ENCODE data around the gene DENND1A. TPM values are rescaled to one million over a fixed set of nuclear protein-coding genes. Genes with fewer than 3 reads are reported as not detected.

Gene DENND1A
- total RNA-seq, 1 experiment from 2014 or later, result 13.0 TPM

DNA sequence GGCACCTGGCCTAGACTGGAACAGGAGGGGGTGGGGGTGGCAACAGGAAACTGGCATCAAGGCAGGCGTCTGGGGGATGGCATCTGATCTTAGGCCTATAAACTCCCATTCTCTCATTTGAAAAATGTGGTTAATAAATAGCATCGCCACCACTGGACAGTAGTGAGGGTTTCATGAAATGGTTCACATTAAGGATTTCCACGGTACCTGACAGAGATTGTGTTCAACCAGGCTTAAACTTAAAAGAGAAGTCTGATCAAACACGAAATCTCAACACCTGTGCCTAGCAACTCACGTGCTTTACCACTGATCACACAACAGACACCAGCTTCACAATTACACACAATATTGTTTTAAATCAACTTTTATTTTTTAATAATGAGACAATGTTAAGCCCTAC is 3.0 kb downstream of the DENND1A start:
- no peak for TF ChIP-seq CTCF (IDR thresholded peaks at IDR 0.05; ENCODE audit: unreplicated experiment)

GRCh38 chr9:123925819-123926218 is 4.1 kb downstream of the DENND1A start:
- intact Hi-C loops (cut with micrococcal nuclease; ENCODE audit: unreplicated experiment), result no loop called here
- H3K36me3 Mint-ChIP-seq (ENCODE audit: insufficient read depth, unreplicated experiment), result peaks cover 19% of the 10 kb centered on the region
- DNase-seq, result no peak
- no peak overlapping the region for H3K4me3 Mint-ChIP-seq (ENCODE audit: low read depth, unreplicated experiment)
- CTCF ChIA-PET, result interaction anchor here (0.7 kb wide), 1 partner anchor 353 kb away, joined by 3 read pairs; no protein-coding TSS in a partner anchor
- TF ChIP-seq CTCF (IDR thresholded peaks at IDR 0.05; ENCODE audit: unreplicated experiment), result no peak
- BruUV-seq (replicated peaks), result no TSS peak
- H3K27ac Mint-ChIP-seq (ENCODE audit: unreplicated experiment), result peak overlapping the region; percentile 54
- no peaks in the 10 kb centered on the region for H3K27me3 Mint-ChIP-seq (ENCODE audit: unreplicated experiment)
- H3K9me3 Mint-ChIP-seq (ENCODE audit: low read depth, unreplicated experiment), result peaks cover 3% of the 10 kb centered on the region
- peaks cover 58% of the 10 kb centered on the region for H3K4me1 Mint-ChIP-seq (ENCODE audit: low read depth, unreplicated experiment)

More for the DNA sequence above, 3.0 kb downstream of the DENND1A start:
- Mint-ChIP-seq H3K27me3 (ENCODE audit: unreplicated experiment) (no peaks in the 10 kb centered on the region), H3K27ac (ENCODE audit: unreplicated experiment) (no peak overlapping the region), H3K9me3 (ENCODE audit: low read depth, unreplicated experiment) (peaks cover 3% of the 10 kb centered on the region), H3K4me1 (ENCODE audit: low read depth, unreplicated experiment) (peaks cover 58% of the 10 kb centered on the region), H3K4me3 (ENCODE audit: low read depth, unreplicated experiment) (no peak overlapping the region), H3K36me3 (ENCODE audit: insufficient read depth, unreplicated experiment) (peaks cover 22% of the 10 kb centered on the region)
- BruUV-seq (replicated peaks), result no TSS peak
- no peak for DNase-seq
- CTCF ChIA-PET, result no interaction called here
- intact Hi-C loops (cut with micrococcal nuclease; ENCODE audit: unreplicated experiment), result no loop called here

GRCh38 chr9:123925161-123925560 is 4.8 kb downstream of the DENND1A start:
- Mint-ChIP-seq H3K27ac (ENCODE audit: unreplicated experiment) (peak overlapping the region; percentile 55), H3K9me3 (ENCODE audit: low read depth, unreplicated experiment) (peaks cover 3% of the 10 kb centered on the region), H3K36me3 (ENCODE audit: insufficient read depth, unreplicated experiment) (peaks cover 13% of the 10 kb centered on the region), H3K27me3 (ENCODE audit: unreplicated experiment) (no peaks in the 10 kb centered on the region), H3K4me1 (ENCODE audit: low read depth, unreplicated experiment) (peaks cover 51% of the 10 kb centered on the region), H3K4me3 (ENCODE audit: low read depth, unreplicated experiment) (no peak overlapping the region)
- CTCF ChIA-PET, result no interaction called here
- no peak for DNase-seq
- TF ChIP-seq CTCF (IDR thresholded peaks at IDR 0.05; ENCODE audit: unreplicated experiment), result no peak
- BruUV-seq (replicated peaks), result no TSS peak
- intact Hi-C loops (cut with micrococcal nuclease; ENCODE audit: unreplicated experiment), result no loop called here

- intact Hi-C loops (cut with micrococcal nuclease; ENCODE audit: unreplicated experiment), result no loop called here
- DNase-seq, result no peak
- Mint-ChIP-seq H3K27ac (ENCODE audit: unreplicated experiment) (peak overlapping the region; percentile 55), H3K27me3 (ENCODE audit: unreplicated experiment) (no peaks in the 10 kb centered on the region), H3K9me3 (ENCODE audit: low read depth, unreplicated experiment) (peaks cover 3% of the 10 kb centered on the region), H3K4me3 (ENCODE audit: low read depth, unreplicated experiment) (no peak overlapping the region), H3K36me3 (ENCODE audit: insufficient read depth, unreplicated experiment) (peaks cover 8% of the 10 kb centered on the region), H3K4me1 (ENCODE audit: low read depth, unreplicated experiment) (peaks cover 50% of the 10 kb centered on the region)
- CTCF ChIA-PET, result no interaction called here
- TF ChIP-seq CTCF (IDR thresholded peaks at IDR 0.05; ENCODE audit: unreplicated experiment), result no peak
- no TSS peak for BruUV-seq (replicated peaks)
Observed at GRCh38 chr9:123924727-123925126, 5.2 kb downstream of the DENND1A start.

All from Calu3 (cell line).